PC-9 (cell line): ENCODE measurements around the gene ENPP3. TPM values are rescaled to one million over a fixed set of nuclear protein-coding genes. Genes with fewer than 3 reads are reported as not detected.

Source experiments
- BruUV-seq: library from RNA; stranded (reverse); fragments of 400-500 nt; replicated peaks from 2 replicates; lab custom pipeline; 2021; lab: Mats Ljungman, UMichigan
- CTCF ChIA-PET: fragments of 300-600 bp; sonication (Branson Sonifier 250); formaldehyde crosslinking; loops from one replicate; lab custom pipeline; 2022; ENCODE audit warnings: antibody characterized with exemption; lab: Charles Lee
- POLR2A ChIA-PET: fragments of 300-600 bp; sonication (Branson Sonifier 250); formaldehyde crosslinking; loops from one replicate; lab custom pipeline; 2022; ENCODE audit warnings: antibody characterized with exemption; ENCODE audit not compliant: unreplicated experiment; lab: Charles Lee
- DNase-seq, 2 experiments: peaks; one replicate each; pipeline versions ENCODE4 v3.0.0 to v3.0.0-alpha.2; 2015 to 2022; ENCODE audit warnings: mixed read lengths in 1 of 2
- H2AFZ ChIP-seq: fragments of 200-600 bp; sonication (generic); 2 replicates; pipeline ENCODE4 v1.8.1; 2017; ENCODE audit warnings: antibody characterized with exemption
- H3F3A ChIP-seq: fragments of 200-600 bp; sonication (generic); 2 replicates; pipeline ENCODE4 v1.8.1; 2017; ENCODE audit warnings: antibody characterized with exemption, mild to moderate bottlenecking, low read depth; ENCODE audit not compliant: insufficient read depth
- H3K27ac ChIP-seq: fragments of 200-600 bp; sonication (generic); 2 replicates; pipeline ENCODE4 v1.6.1; 2016; ENCODE audit warnings: mixed run types
- H3K27me3 ChIP-seq: fragments of 200-600 bp; sonication (generic); 2 replicates; pipeline ENCODE4 v1.6.1; 2016; ENCODE audit warnings: low read depth, mixed run types; ENCODE audit not compliant: insufficient read depth
- H3K36me3 ChIP-seq: fragments of 200-600 bp; sonication (generic); 2 replicates; pipeline ENCODE4 v1.6.1; 2016; ENCODE audit warnings: low read depth, mixed run types
- H3K4me1 ChIP-seq: fragments of 200-600 bp; sonication (generic); replicated peaks from 2 replicates; pipeline ENCODE4 v1.6.1; 2016; ENCODE audit warnings: mixed run types; ENCODE audit not compliant: insufficient read depth
- H3K4me2 ChIP-seq: fragments of 200-600 bp; sonication (generic); 2 replicates; pipeline ENCODE4 v1.6.1; 2017; ENCODE audit warnings: mixed run types
- H3K4me3 ChIP-seq: fragments of 200-600 bp; sonication (generic); 2 replicates; pipeline ENCODE4 v1.6.1; 2016; ENCODE audit warnings: mixed run types
- H3K79me2 ChIP-seq: fragments of 200-600 bp; sonication (generic); 2 replicates; pipeline ENCODE4 v1.6.1; 2017; ENCODE audit warnings: low read depth, mixed run types
- H3K9me2 ChIP-seq: fragments of 200-600 bp; sonication (generic); 2 replicates; pipeline ENCODE4 v1.8.1; 2017; ENCODE audit warnings: mild to moderate bottlenecking; ENCODE audit not compliant: insufficient read depth
- H3K9me3 ChIP-seq: fragments of 200-600 bp; sonication (generic); 2 replicates; pipeline ENCODE4 v1.8.1; 2016; ENCODE audit warnings: low read depth; ENCODE audit not compliant: insufficient read depth
- H4K20me1 ChIP-seq: fragments of 200-600 bp; sonication (generic); 2 replicates; pipeline ENCODE4 v1.8.1; 2017; ENCODE audit not compliant: insufficient read depth
- EZH2 ChIP-seq: fragments of 200-600 bp; sonication (generic); IDR thresholded peaks from 2 replicates; pipeline ENCODE4 v1.8.0; 2017; ENCODE audit warnings: antibody characterized with exemption, low read depth
- intact Hi-C: fragments of 100-400 bp; cut with micrococcal nuclease; formaldehyde crosslinking; loops from one replicate; pipeline ENCODE4 v1.10.0; 2022; ENCODE audit not compliant: unreplicated experiment
- total RNA-seq: library from RNA; stranded (reverse); gene quantifications from 2 replicates; pipeline ENCODE4 v1.2.3, GENCODE V29; 2021
- TF ChIP-seq, protein P1 (sequence below): fragments of 200-600 bp; sonication (generic); conservative IDR thresholded peaks from 2 replicates; pipeline ENCODE4 v1.6.1; 2017; ENCODE audit warnings: mixed run types, antibody characterized with exemption, mild to moderate bottlenecking, moderate library complexity

Gene ENPP3
- total RNA-seq, 1 experiment from 2014 or later: not detected

DNA sequence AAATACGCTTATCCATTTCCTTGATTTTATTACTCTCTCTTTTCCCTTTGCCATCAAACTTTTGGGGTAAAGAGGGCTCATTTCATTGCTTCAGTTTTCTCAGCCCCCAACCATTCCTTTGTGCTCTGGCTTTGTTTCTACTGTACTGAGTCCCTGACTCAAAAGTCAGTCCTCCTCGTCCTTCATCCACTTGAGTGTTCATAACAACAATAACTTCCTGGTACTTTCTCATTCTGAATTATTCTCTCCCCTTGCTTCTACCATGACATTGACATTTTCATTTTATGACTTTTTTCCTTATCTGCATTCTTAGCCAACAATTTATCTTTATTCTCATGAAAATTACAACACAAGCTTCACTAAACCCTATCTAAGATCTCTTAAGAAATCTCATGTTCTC is 911 bp downstream of the ENPP3 start:
- no peak overlapping the region for H3K4me3 ChIP-seq
- H3K9me2 ChIP-seq: no peaks in the 10 kb centered on the region; the same call in 1 of the 2 replicates
- ChIA-PET POLR2A (no interaction called here), CTCF (interaction anchor here (1.3 kb wide), 1 partner anchor 10 kb away, joined by 4 read pairs; the partner anchor contains the start of gene MED23)
- 0 out of 2 replicates have a peak overlapping the region, but pooled peaks have one; percentile 56 for H2AFZ ChIP-seq
- no TSS peak for BruUV-seq
- no peak overlapping the region for H3K4me2 ChIP-seq
- no peaks in the 10 kb centered on the region for H3K9me3 ChIP-seq
- H3K4me1 ChIP-seq: no peaks in the 10 kb centered on the region
- intact Hi-C loops: no loop called here
- H3K27ac ChIP-seq: no peak overlapping the region
- no peaks in the 10 kb centered on the region for H3K79me2 ChIP-seq
- H3K36me3 ChIP-seq: no peaks in the 10 kb centered on the region
- H3F3A ChIP-seq: no peaks in the 10 kb centered on the region
- TF ChIP-seq, protein P1, sequence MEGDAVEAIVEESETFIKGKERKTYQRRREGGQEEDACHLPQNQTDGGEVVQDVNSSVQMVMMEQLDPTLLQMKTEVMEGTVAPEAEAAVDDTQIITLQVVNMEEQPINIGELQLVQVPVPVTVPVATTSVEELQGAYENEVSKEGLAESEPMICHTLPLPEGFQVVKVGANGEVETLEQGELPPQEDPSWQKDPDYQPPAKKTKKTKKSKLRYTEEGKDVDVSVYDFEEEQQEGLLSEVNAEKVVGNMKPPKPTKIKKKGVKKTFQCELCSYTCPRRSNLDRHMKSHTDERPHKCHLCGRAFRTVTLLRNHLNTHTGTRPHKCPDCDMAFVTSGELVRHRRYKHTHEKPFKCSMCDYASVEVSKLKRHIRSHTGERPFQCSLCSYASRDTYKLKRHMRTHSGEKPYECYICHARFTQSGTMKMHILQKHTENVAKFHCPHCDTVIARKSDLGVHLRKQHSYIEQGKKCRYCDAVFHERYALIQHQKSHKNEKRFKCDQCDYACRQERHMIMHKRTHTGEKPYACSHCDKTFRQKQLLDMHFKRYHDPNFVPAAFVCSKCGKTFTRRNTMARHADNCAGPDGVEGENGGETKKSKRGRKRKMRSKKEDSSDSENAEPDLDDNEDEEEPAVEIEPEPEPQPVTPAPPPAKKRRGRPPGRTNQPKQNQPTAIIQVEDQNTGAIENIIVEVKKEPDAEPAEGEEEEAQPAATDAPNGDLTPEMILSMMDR: no peak
- TF ChIP-seq EZH2: no peak
- no peaks in the 10 kb centered on the region for H3K27me3 ChIP-seq
- no peak for DNase-seq
- no peaks in the 10 kb centered on the region for H4K20me1 ChIP-seq

DNA sequence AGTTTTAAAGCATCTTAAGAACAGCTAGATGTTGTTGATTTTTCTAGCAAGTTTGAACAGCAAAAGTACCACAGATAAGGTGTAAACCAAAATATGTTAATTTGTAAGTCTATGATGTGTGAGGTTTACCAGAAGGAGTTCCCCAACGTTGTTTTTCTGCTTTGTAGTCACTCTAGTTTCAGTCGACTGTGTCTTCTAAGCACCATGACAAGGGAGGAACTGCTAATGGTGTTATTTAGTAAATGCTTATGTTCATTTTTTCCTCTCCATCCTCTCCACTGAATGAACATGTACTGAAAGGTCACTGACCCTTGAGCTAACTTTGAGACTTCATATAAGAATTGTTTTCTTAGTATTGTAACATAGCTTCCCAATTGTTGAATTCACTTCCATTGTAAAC is 3.0 kb downstream of the ENPP3 start:
- no TSS peak for BruUV-seq
- ChIA-PET POLR2A (no interaction called here), CTCF (no interaction called here)
- no peaks in the 10 kb centered on the region for H3K9me3 ChIP-seq
- H4K20me1 ChIP-seq: no peaks in the 10 kb centered on the region
- no peak for DNase-seq
- H3K79me2 ChIP-seq: no peaks in the 10 kb centered on the region
- TF ChIP-seq, protein P1: no peak
- TF ChIP-seq EZH2: no peak
- H3K4me2 ChIP-seq: no peak overlapping the region
- no peaks in the 10 kb centered on the region for H3K4me1 ChIP-seq
- no peak overlapping the region for H3K4me3 ChIP-seq
- H3K27ac ChIP-seq: no peak overlapping the region
- H2AFZ ChIP-seq: no peak overlapping the region
- H3K27me3 ChIP-seq: no peaks in the 10 kb centered on the region
- no peaks in the 10 kb centered on the region; the same call in 1 of the 2 replicates for H3K9me2 ChIP-seq
- H3F3A ChIP-seq: no peaks in the 10 kb centered on the region
- intact Hi-C loops: no loop called here
- no peaks in the 10 kb centered on the region for H3K36me3 ChIP-seq

GRCh38 chr6:131640576-131640975 is 3.5 kb downstream of the ENPP3 start:
- H3K4me3 ChIP-seq: no peak overlapping the region
- H3K4me1 ChIP-seq: no peaks in the 10 kb centered on the region
- ChIA-PET POLR2A (no interaction called here), CTCF (no interaction called here)
- H3K27me3 ChIP-seq: no peaks in the 10 kb centered on the region
- no peaks in the 10 kb centered on the region for H3K36me3 ChIP-seq
- intact Hi-C loops: no loop called here
- DNase-seq: no peak
- H3K79me2 ChIP-seq: no peaks in the 10 kb centered on the region
- BruUV-seq: no TSS peak
- no peaks in the 10 kb centered on the region for H4K20me1 ChIP-seq
- H3K9me2 ChIP-seq: no peaks in the 10 kb centered on the region; the same call in 1 of the 2 replicates
- no peaks in the 10 kb centered on the region for H3F3A ChIP-seq
- H2AFZ ChIP-seq: no peak overlapping the region
- no peaks in the 10 kb centered on the region for H3K9me3 ChIP-seq
- no peak for TF ChIP-seq EZH2
- TF ChIP-seq, protein P1: no peak
- H3K4me2 ChIP-seq: no peak overlapping the region
- H3K27ac ChIP-seq: no peak overlapping the region
